CD4-positive, alpha-beta T cell treated with Interleukin-12 subunit alpha and Interleukin-12 subunit beta, for 1 hour (primary cell): ENCODE results near the gene CCR1.
"Not testable (repeated sequence)": the region's sequence is repeated elsewhere in the genome, so short reads cannot be mapped to it uniquely, and the experiment has no call there.

Experiments used
- DNase-seq: peaks from one replicate; pipeline ENCODE4 v3.0.0-alpha.2; 2020

CCR1 gene

GRCh38 chr3:46163556-46164041, 44.5 kb downstream of the CCR1 start:
- DNase-seq: no peak

GRCh38 chr3:46162975-46163555, 45.0 kb downstream of the CCR1 start:
- no peak for DNase-seq

- not testable (repeated sequence) for DNase-seq
These were observed 50.4 kb downstream of the CCR1 start for GRCh38 chr3:46157685-46158084.

GRCh38 chr3:46154311-46154710, 53.8 kb downstream of the CCR1 start:
- no peak for DNase-seq
